SK-N-SH treated with all-trans-retinoic acid at 6 μM for 48 hours (cell line): ENCODE measurements around the gene MLYCD.

Experiments used
- ATAC-seq: fragments of 200-7000 bp; cut with Tn5 transposase; 3 replicates; pipeline ENCODE4 v1.9.1; 2020; ENCODE audit warnings: mild to moderate bottlenecking, moderate library complexity
- ARNTL ChIP-seq: fragments of 450-650 bp; formaldehyde crosslinking; IDR thresholded peaks from 2 replicates; pipeline ENCODE4 v1.5.0; 2020; ENCODE audit warnings: low read depth, mild to moderate bottlenecking, moderate library complexity, borderline replicate concordance
- BACH2 ChIP-seq: fragments of 250-450 bp; sonication (Bioruptor Pico); IDR thresholded peaks from 2 replicates; pipeline ENCODE4 v1.9.0; 2021; ENCODE audit warnings: mild to moderate bottlenecking, borderline replicate concordance
- CREB5 ChIP-seq: fragments of 250-450 bp; sonication (Bioruptor Pico); IDR thresholded peaks from 2 replicates; pipeline ENCODE4 v1.5.1; 2020; ENCODE audit warnings: low read depth, mild to moderate bottlenecking, moderate library complexity
- CSDC2 ChIP-seq: fragments of 250-450 bp; sonication (Bioruptor Pico); IDR thresholded peaks from 2 replicates; pipeline ENCODE4 v1.5.0; 2020; ENCODE audit warnings: mild to moderate bottlenecking, moderate library complexity
- CSRNP3 ChIP-seq: fragments of 250-450 bp; sonication (Bioruptor Pico); IDR thresholded peaks from 2 replicates; pipeline ENCODE4 v1.5.1; 2021; ENCODE audit warnings: mild to moderate bottlenecking, moderate library complexity
- ESRRG ChIP-seq: fragments of 250-450 bp; sonication (Bioruptor Pico); IDR thresholded peaks from 2 replicates; pipeline ENCODE4 v1.6.1; 2021; ENCODE audit warnings: mild to moderate bottlenecking
- ISL1 ChIP-seq: fragments of 250-450 bp; sonication (Bioruptor Pico); IDR thresholded peaks from 2 replicates; pipeline ENCODE4 v2.1.2; 2022; ENCODE audit warnings: mild to moderate bottlenecking, moderate library complexity
- OSR1 ChIP-seq: fragments of 250-450 bp; sonication (Bioruptor Pico); IDR thresholded peaks from 2 replicates; pipeline ENCODE4 v1.8.0; 2022; ENCODE audit warnings: moderate library complexity, mild to moderate bottlenecking, inconsistent platforms
- PATZ1 ChIP-seq: fragments of 250-450 bp; sonication (Bioruptor Pico); IDR thresholded peaks from 2 replicates; pipeline ENCODE4 v1.8.0; 2020; ENCODE audit warnings: mild to moderate bottlenecking, moderate library complexity, borderline replicate concordance
- POU6F1 ChIP-seq: fragments of 250-450 bp; sonication (Bioruptor Pico); IDR thresholded peaks from 2 replicates; pipeline ENCODE4 v1.8.0; 2021; ENCODE audit warnings: low read depth, mild to moderate bottlenecking, moderate library complexity, borderline replicate concordance
- PPARA ChIP-seq: fragments of 250-450 bp; sonication (Bioruptor Pico); IDR thresholded peaks from 2 replicates; pipeline ENCODE4 v1.5.0; 2020; ENCODE audit warnings: mild to moderate bottlenecking, borderline replicate concordance
- RARB ChIP-seq: fragments of 250-450 bp; sonication (Bioruptor Pico); IDR thresholded peaks from 2 replicates; pipeline ENCODE4 v1.8.0; 2021; ENCODE audit warnings: mild to moderate bottlenecking, moderate library complexity
- SNAI2 ChIP-seq: fragments of 250-450 bp; sonication (Bioruptor Pico); IDR thresholded peaks from 2 replicates; pipeline ENCODE4 v1.5.0; 2020; ENCODE audit warnings: mild to moderate bottlenecking, moderate library complexity
- TCF4 ChIP-seq: fragments of 250-450 bp; sonication (Bioruptor Pico); IDR thresholded peaks from 2 replicates; pipeline ENCODE4 v1.8.0; 2021; ENCODE audit warnings: mild to moderate bottlenecking, moderate library complexity, borderline replicate concordance
- TOX ChIP-seq: fragments of 250-450 bp; sonication (Bioruptor Pico); IDR thresholded peaks from 2 replicates; pipeline ENCODE4 v1.8.0; 2021; ENCODE audit warnings: mild to moderate bottlenecking, moderate library complexity, borderline replicate concordance
- TSHZ2 ChIP-seq: fragments of 250-450 bp; sonication (Bioruptor Pico); IDR thresholded peaks from 2 replicates; pipeline ENCODE4 v1.5.0; 2020; ENCODE audit warnings: mild to moderate bottlenecking, moderate library complexity
- ZC3H10 ChIP-seq: fragments of 250-450 bp; sonication (Bioruptor Pico); IDR thresholded peaks from 2 replicates; pipeline ENCODE4 v1.5.1; 2021; ENCODE audit warnings: mild to moderate bottlenecking, moderate library complexity
- ZFP3 ChIP-seq: fragments of 250-450 bp; sonication (Bioruptor Pico); IDR thresholded peaks from 2 replicates; pipeline ENCODE4 v1.5.0; 2020; ENCODE audit warnings: mild to moderate bottlenecking, moderate library complexity
- ZFP30 ChIP-seq: fragments of 450-650 bp; formaldehyde crosslinking; IDR thresholded peaks from 2 replicates; pipeline ENCODE4 v1.5.0; 2022; ENCODE audit warnings: mild to moderate bottlenecking, moderate library complexity
- ZNF70 ChIP-seq: fragments of 450-650 bp; formaldehyde crosslinking; IDR thresholded peaks from 2 replicates; pipeline ENCODE4 v1.5.0; 2020; ENCODE audit warnings: mild to moderate bottlenecking, moderate library complexity
- ZNF8 ChIP-seq: fragments of 450-650 bp; formaldehyde crosslinking; IDR thresholded peaks from 2 replicates; pipeline ENCODE4 v1.5.0; 2020; ENCODE audit warnings: mild to moderate bottlenecking, moderate library complexity

The MLYCD gene

GRCh38 chr16:83851473-83851872 is 47.4 kb upstream of the MLYCD start:
- TF ChIP-seq ZNF70 (CRISPR knock-in tag), result no peak
- no peak for TF ChIP-seq PATZ1 (CRISPR knock-in tag)
- TF ChIP-seq BACH2, result no peak
- no peak for TF ChIP-seq TOX (CRISPR knock-in tag)
- no peak for TF ChIP-seq PPARA (CRISPR knock-in tag)
- no peak for TF ChIP-seq ZFP30
- TF ChIP-seq, all 23 proteins: peak for 0
- no peak for ATAC-seq

- ATAC-seq, result no peak
- TF ChIP-seq CSDC2 (CRISPR knock-in tag) (no peak), SNAI2 (CRISPR knock-in tag) (no peak), ESRRG (CRISPR knock-in tag) (no peak), ZNF8 (CRISPR knock-in tag) (no peak), OSR1 (CRISPR knock-in tag) (no peak), ZFP3 (CRISPR knock-in tag) (no peak), TCF4 (CRISPR knock-in tag) (no peak), CREB5 (CRISPR knock-in tag) (no peak), RARB (CRISPR knock-in tag) (no peak), PPARA (CRISPR knock-in tag) (no peak), ZNF70 (CRISPR knock-in tag) (no peak), POU6F1 (CRISPR knock-in tag) (no peak), ZFP30 (no peak), CSRNP3 (CRISPR knock-in tag) (no peak)
Observed at GRCh38 chr16:83852774-83853173, 46.1 kb upstream of the MLYCD start.

GRCh38 chr16:83853834-83854233 is 45.1 kb upstream of the MLYCD start:
- no peak for TF ChIP-seq POU6F1 (CRISPR knock-in tag)
- no peak for TF ChIP-seq ISL1 (CRISPR knock-in tag)
- no peak for TF ChIP-seq CSRNP3 (CRISPR knock-in tag)
- no peak for TF ChIP-seq TOX (CRISPR knock-in tag)
- no peak for TF ChIP-seq CREB5 (CRISPR knock-in tag)
- no peak for TF ChIP-seq OSR1 (CRISPR knock-in tag)
- TF ChIP-seq RARB (CRISPR knock-in tag), result no peak
- TF ChIP-seq PPARA (CRISPR knock-in tag), result no peak
- no peak for TF ChIP-seq SNAI2 (CRISPR knock-in tag)
- no peak for TF ChIP-seq ZC3H10
- no peak for TF ChIP-seq ZNF8 (CRISPR knock-in tag)
- no peak for TF ChIP-seq TCF4 (CRISPR knock-in tag)
- TF ChIP-seq TSHZ2, result no peak
- no peak for TF ChIP-seq CSDC2 (CRISPR knock-in tag)
- TF ChIP-seq ZFP30, result no peak
- no peak for TF ChIP-seq ARNTL (CRISPR knock-in tag)
- TF ChIP-seq ZFP3 (CRISPR knock-in tag), result no peak
- TF ChIP-seq ZNF70 (CRISPR knock-in tag), result no peak
- no peak for TF ChIP-seq BACH2
- no peak for ATAC-seq
